Spleen (tissue), 7 donors: ENCODE measurements around the gene SCART1.

Experiments
- CTCF ChIP-seq, 11 experiments: fragments of 200-600 bp in 7 of 11; fragments of 450-650 bp in 4 of 11; sonication (generic) in 4 of 11; IDR thresholded peaks in 8 of 11; conservative IDR thresholded peaks in 3 of 11; 1 replicate in 7 of 11; 2 replicates in 4 of 11; pipeline versions ENCODE4 v1.4.0 to v1.8.0; 2016 to 2021; ENCODE audit warnings: antibody characterized with exemption in 11 of 11, inconsistent platforms in 4 of 11, mild to moderate bottlenecking in 1 of 11
- POLR2AphosphoS5 ChIP-seq, 3 donors: sonication (generic); formaldehyde crosslinking; IDR thresholded peaks; one replicate each; pipeline ENCODE4 v1.5.1; 2017; ENCODE audit warnings: antibody characterized with exemption in 3 of 3
- donor health status: DM: no; HTN: no; CAD: no; lungs with moderate emphysema.
- donor health status: DM: no; HTN: no; CAD: no.
- donor health status: DM: no; HTN: no; CAD: no.

- no peak for TF ChIP-seq CTCF (IDR thresholded peaks at IDR 0.05 in 8 of 11, conservative IDR thresholded peaks at IDR 0.05 in 3 of 11)
- no peak for TF ChIP-seq POLR2AphosphoS5 (IDR thresholded peaks at IDR 0.05)
These were observed 31.1 kb downstream of the SCART1 start for GRCh38 chr10:133484818-133485217.
